CD14-positive monocyte (primary cell): ENCODE results near the gene GNAZ. TPM values are rescaled to one million over a fixed set of nuclear protein-coding genes. Genes with fewer than 3 reads are reported as not detected.

ENCODE experiments used
- DNase-seq, 3 donors: peaks; one replicate each; pipeline ENCODE4 v3.0.0-alpha.2; 2011 to 2022
- H2AFZ ChIP-seq: 2 replicates; pipeline ENCODE4 v1.6.0; 2012; ENCODE audit warnings: mild to moderate bottlenecking, low read depth, low read length, inconsistent platforms; ENCODE audit not compliant: insufficient read depth, poor library complexity, severe bottlenecking
- H3K27ac ChIP-seq, 2 donors: 1 replicate in 1 of 2; 2 replicates in 1 of 2; pipeline ENCODE4 v1.5.1; 2012 to 2013; ENCODE audit warnings: low read length in 2 of 2, control low read depth in 1 of 2, inconsistent platforms in 1 of 2, low read depth in 1 of 2, mild to moderate bottlenecking in 1 of 2
- H3K27me3 ChIP-seq, 2 donors: one replicate each; pipeline versions ENCODE4 v1.6.0 to v1.6.1; 2011 to 2013; ENCODE audit warnings: low read length in 2 of 2; ENCODE audit not compliant: control insufficient read depth in 2 of 2, insufficient read depth in 2 of 2
- H3K36me3 ChIP-seq, 2 donors: replicated peaks in 1 of 2; 1 replicate in 1 of 2; 2 replicates in 1 of 2; pipeline versions ENCODE4 v1.5.1 to v1.6.1; 2012 to 2013; ENCODE audit warnings: low read length in 2 of 2, control low read depth in 1 of 2, inconsistent platforms in 1 of 2, mild to moderate bottlenecking in 1 of 2; ENCODE audit not compliant: insufficient read depth in 2 of 2, control insufficient read depth in 1 of 2
- H3K4me1 ChIP-seq, 2 donors: 1 replicate in 1 of 2; 2 replicates in 1 of 2; pipeline versions ENCODE4 v1.5.1 to v1.6.1; 2012 to 2013; ENCODE audit warnings: low read length in 2 of 2, control low read depth in 1 of 2, inconsistent platforms in 1 of 2, mild to moderate bottlenecking in 1 of 2, moderate library complexity in 1 of 2; ENCODE audit not compliant: insufficient read depth in 2 of 2, control insufficient read depth in 1 of 2
- H3K4me2 ChIP-seq: replicated peaks from 2 replicates; pipeline ENCODE3; 2012; ENCODE audit warnings: low read length, moderate library complexity, mild to moderate bottlenecking; ENCODE audit not compliant: poor library complexity, severe bottlenecking; ENCODE audit errors: extremely low read depth
- H3K4me3 ChIP-seq, 3 experiments: fragments of 200-600 bp in 1 of 3; sonication (generic) in 1 of 3; replicated peaks in 1 of 3; 1 replicate in 2 of 3; 2 replicates in 1 of 3; pipeline ENCODE4 v1.5.1; 2011 to 2013; ENCODE audit warnings: low read length in 3 of 3, mild to moderate bottlenecking in 3 of 3, control low read depth in 2 of 3, low read depth in 2 of 3, inconsistent platforms in 1 of 3, moderate library complexity in 1 of 3
- H3K79me2 ChIP-seq: 2 replicates; pipeline ENCODE4 v1.6.0; 2012; ENCODE audit warnings: mild to moderate bottlenecking, control low read depth, inconsistent platforms, low read length, moderate library complexity; ENCODE audit not compliant: insufficient read depth
- H3K9ac ChIP-seq: 2 replicates; pipeline ENCODE4 v1.6.0; 2017; ENCODE audit warnings: low read length, mild to moderate bottlenecking; ENCODE audit not compliant: insufficient read depth, poor library complexity, severe bottlenecking
- H3K9me3 ChIP-seq, 2 donors: replicated peaks in 1 of 2; 1 replicate in 1 of 2; 2 replicates in 1 of 2; pipeline versions ENCODE4 v1.5.1 to v1.6.1; 2012 to 2013; ENCODE audit warnings: low read length in 2 of 2, control low read depth in 1 of 2; ENCODE audit not compliant: control insufficient read depth in 1 of 2, insufficient read depth in 1 of 2
- H4K20me1 ChIP-seq: 2 replicates; pipeline ENCODE4 v1.6.0; 2012; ENCODE audit warnings: mild to moderate bottlenecking, low read length, control low read depth, moderate library complexity; ENCODE audit not compliant: insufficient read depth
- H3K27ac Mint-ChIP-seq, 7 donors: one replicate each; pipeline ENCODE4 v1.8.0; 2020; ENCODE audit warnings: mild to moderate bottlenecking in 7 of 7, mixed read lengths in 7 of 7, moderate library complexity in 6 of 7, inconsistent platforms in 2 of 7
- H3K27me3 Mint-ChIP-seq, 3 donors: one replicate each; pipeline ENCODE4 v1.8.0; 2021 to 2022; ENCODE audit warnings: low read depth in 3 of 3, mild to moderate bottlenecking in 3 of 3, mixed read lengths in 3 of 3, moderate library complexity in 3 of 3, inconsistent platforms in 1 of 3
- H3K36me3 Mint-ChIP-seq, 2 donors: one replicate each; pipeline ENCODE4 v1.8.0; 2020; ENCODE audit warnings: mixed read lengths in 2 of 2, inconsistent platforms in 1 of 2, mild to moderate bottlenecking in 1 of 2
- H3K4me1 Mint-ChIP-seq: one replicate; pipeline ENCODE4 v1.8.0; 2020; ENCODE audit warnings: mild to moderate bottlenecking, mixed read lengths
- H3K4me3 Mint-ChIP-seq, 2 donors: one replicate each; pipeline ENCODE4 v1.8.0; 2020; ENCODE audit warnings: mild to moderate bottlenecking in 2 of 2, mixed read lengths in 2 of 2, moderate library complexity in 1 of 2
- H3K9me3 Mint-ChIP-seq, 7 donors: one replicate each; pipeline ENCODE4 v1.8.0; 2020 to 2022; ENCODE audit warnings: mixed read lengths in 7 of 7, mild to moderate bottlenecking in 6 of 7, moderate library complexity in 6 of 7, inconsistent platforms in 2 of 7
- WGBS: methylation state at CpG from one replicate; pipeline ENCODE4 v1.1.5; 2013; ENCODE audit warnings: missing lambda C conversion rate; ENCODE audit not compliant: insufficient coverage; 5-methylcytosine and 5-hydroxymethylcytosine counted together
- intact Hi-C, 2 donors: fragments of 100-400 bp; cut with micrococcal nuclease; formaldehyde crosslinking; loops; one replicate each; pipeline versions ENCODE4 v1.15.0 to v1.15.1; 2023
- polyA plus RNA-seq, 3 donors: library from polyadenylated mRNA; depleted of rRNA in 1 of 3; unstranded in 2 of 3; stranded (reverse) in 1 of 3; fragments of 300-500 nt in 2 of 3; fragments of >200 nt in 1 of 3; fragmentation: Illumina TruSeq in 2 of 3; gene quantifications; 1 replicate in 2 of 3; 2 replicates in 1 of 3; pipeline ENCODE4 v1.2.3, GENCODE V29; 2012 to 2021
- TF ChIP-seq, protein P1 (sequence below): fragments of 200-600 bp; IDR thresholded peaks from one replicate; pipeline ENCODE4 v1.8.0; 2022; ENCODE audit warnings: antibody characterized with exemption, mild to moderate bottlenecking

The GNAZ gene
- polyA plus RNA-seq, 3 donors: 0.04 to 0.05 TPM; not detected in 1

DNA sequence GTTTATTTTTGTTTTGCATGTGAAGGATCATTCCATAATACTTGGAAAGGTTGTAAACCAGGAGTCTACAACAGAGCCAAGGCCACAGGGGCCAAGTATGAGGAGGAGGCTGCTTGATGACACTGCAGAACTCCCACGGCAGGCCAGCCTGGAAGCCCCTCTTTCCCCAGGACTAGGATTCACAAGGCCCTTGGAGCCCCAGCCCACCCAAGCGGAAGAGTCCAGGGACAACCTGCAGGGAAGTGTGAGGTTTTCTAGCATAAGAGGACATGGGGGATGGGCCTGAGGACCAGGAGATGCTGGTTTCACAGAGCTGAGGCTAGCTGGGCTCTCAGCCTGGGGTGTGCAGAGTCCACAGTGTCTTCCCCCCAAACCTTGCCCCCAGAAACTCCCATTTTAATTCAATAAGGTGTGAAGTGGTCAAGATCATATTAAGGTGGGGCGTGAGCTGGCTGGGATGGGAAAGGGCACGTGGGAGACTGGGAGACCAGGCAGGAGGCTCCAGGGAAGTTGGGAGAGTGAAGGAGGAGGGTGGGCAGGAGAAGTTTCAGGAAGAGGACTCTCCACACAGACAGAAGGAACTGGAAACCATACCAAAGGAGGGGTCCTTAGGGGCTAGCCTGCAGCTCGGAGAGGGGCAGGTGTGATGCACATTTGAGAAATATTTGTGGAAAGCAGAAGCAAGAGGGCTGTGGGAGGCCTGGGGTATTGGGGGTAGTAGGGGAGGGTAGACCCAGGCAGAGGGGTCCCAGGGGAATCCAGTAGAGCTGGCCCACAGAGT lies 12.4 kb downstream of the GNAZ start:
- Mint-ChIP-seq H3K36me3 (no peaks in the 10 kb centered on the region), H3K4me1 (peaks cover 16% of the 10 kb centered on the region), H3K27me3 (peaks cover 0 to 14% (median 3%) of the 10 kb centered on the region in 3 donors), H3K4me3 (no peak overlapping the region), H3K27ac (no peak overlapping the region), H3K9me3 (no peaks in the 10 kb centered on the region)
- Histone ChIP-seq H4K20me1 (no peaks in the 10 kb centered on the region), H2AFZ (no peak overlapping the region), H3K4me3 (no peak overlapping the region), H3K4me2 (no peak overlapping the region), H3K9me3 (no peaks in the 10 kb centered on the region), H3K9ac (no peak overlapping the region), H3K4me1 (peaks cover 14 to 15% of the 10 kb centered on the region in 2 donors), H3K36me3 (no peaks in the 10 kb centered on the region), H3K27ac (no peak overlapping the region), H3K79me2 (no peaks in the 10 kb centered on the region), H3K27me3 (no peaks in the 10 kb centered on the region)
- DNase-seq: no peak
- WGBS: 93% methylated on average over 3 of the region's 5 CpGs
- intact Hi-C loops: no loop called here
- TF ChIP-seq, protein P1, sequence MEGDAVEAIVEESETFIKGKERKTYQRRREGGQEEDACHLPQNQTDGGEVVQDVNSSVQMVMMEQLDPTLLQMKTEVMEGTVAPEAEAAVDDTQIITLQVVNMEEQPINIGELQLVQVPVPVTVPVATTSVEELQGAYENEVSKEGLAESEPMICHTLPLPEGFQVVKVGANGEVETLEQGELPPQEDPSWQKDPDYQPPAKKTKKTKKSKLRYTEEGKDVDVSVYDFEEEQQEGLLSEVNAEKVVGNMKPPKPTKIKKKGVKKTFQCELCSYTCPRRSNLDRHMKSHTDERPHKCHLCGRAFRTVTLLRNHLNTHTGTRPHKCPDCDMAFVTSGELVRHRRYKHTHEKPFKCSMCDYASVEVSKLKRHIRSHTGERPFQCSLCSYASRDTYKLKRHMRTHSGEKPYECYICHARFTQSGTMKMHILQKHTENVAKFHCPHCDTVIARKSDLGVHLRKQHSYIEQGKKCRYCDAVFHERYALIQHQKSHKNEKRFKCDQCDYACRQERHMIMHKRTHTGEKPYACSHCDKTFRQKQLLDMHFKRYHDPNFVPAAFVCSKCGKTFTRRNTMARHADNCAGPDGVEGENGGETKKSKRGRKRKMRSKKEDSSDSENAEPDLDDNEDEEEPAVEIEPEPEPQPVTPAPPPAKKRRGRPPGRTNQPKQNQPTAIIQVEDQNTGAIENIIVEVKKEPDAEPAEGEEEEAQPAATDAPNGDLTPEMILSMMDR: no peak

DNA sequence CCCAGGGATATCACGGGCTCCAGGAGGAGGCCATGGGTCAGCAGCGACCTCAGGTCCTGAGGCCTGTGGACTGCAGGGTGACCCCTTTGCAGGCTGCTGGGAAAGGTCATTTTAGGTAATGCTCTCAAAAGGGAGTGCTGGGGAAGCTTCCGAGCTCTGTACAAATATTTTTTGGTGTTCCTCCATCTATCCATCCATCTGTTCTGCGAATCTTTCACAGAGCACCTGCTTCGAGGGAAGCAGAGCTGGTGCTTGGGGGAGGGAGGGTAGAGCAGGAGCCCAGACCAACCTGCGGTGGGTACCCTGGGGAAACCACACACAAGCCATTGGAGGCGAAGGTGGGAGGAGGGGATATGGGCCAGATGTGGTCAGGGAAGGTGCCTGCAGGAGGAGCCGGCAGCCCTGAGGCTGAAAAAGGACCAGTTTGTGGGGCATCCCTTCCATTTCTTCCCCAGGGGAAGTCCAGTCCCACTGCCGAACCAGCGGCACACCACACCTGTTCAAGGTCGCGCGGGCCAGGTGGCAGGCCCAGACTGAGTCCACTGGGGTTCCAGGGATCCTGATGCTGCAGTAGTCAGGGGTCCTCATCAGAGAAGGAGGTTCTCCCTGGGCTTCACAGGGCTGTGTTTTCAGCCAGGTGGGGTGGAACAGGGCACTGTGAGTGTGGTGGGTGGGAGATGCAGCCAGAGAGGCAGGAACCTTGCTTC lies 13.1 kb downstream of the GNAZ start:
- no peak overlapping the region for H3K9ac ChIP-seq
- Mint-ChIP-seq H3K4me3 (no peak overlapping the region), H3K27me3 (peaks cover 0 to 14% (median 3%) of the 10 kb centered on the region in 3 donors), H3K9me3 (no peaks in the 10 kb centered on the region), H3K4me1 (peaks cover 21% of the 10 kb centered on the region), H3K27ac (no peak overlapping the region), H3K36me3 (no peaks in the 10 kb centered on the region)
- no peak overlapping the region for H3K4me2 ChIP-seq
- no peaks in the 10 kb centered on the region for H3K27me3 ChIP-seq
- H3K4me1 ChIP-seq: peaks cover 15 to 19% of the 10 kb centered on the region in 2 donors
- H2AFZ ChIP-seq: no peak overlapping the region
- H3K4me3 ChIP-seq: no peak overlapping the region
- no peaks in the 10 kb centered on the region for H3K9me3 ChIP-seq
- H3K27ac ChIP-seq: no peak overlapping the region
- no peaks in the 10 kb centered on the region for H3K79me2 ChIP-seq
- no peaks in the 10 kb centered on the region for H4K20me1 ChIP-seq
- no peak for DNase-seq
- WGBS: 97% methylated on average over 7 of the region's 13 CpGs
- intact Hi-C loops: no loop called here
- no peaks in the 10 kb centered on the region for H3K36me3 ChIP-seq
- TF ChIP-seq, protein P1: no peak
